ENCODE results near the gene SHH. TPM values are rescaled to one million over a fixed set of nuclear protein-coding genes. Genes with fewer than 3 reads are reported as not detected.

The SHH gene
- total and polyA plus RNA-seq, 2 of the 4 experiments (the other 2 are of a cell fraction), result under 0.01 to 0.03 TPM

DNA sequence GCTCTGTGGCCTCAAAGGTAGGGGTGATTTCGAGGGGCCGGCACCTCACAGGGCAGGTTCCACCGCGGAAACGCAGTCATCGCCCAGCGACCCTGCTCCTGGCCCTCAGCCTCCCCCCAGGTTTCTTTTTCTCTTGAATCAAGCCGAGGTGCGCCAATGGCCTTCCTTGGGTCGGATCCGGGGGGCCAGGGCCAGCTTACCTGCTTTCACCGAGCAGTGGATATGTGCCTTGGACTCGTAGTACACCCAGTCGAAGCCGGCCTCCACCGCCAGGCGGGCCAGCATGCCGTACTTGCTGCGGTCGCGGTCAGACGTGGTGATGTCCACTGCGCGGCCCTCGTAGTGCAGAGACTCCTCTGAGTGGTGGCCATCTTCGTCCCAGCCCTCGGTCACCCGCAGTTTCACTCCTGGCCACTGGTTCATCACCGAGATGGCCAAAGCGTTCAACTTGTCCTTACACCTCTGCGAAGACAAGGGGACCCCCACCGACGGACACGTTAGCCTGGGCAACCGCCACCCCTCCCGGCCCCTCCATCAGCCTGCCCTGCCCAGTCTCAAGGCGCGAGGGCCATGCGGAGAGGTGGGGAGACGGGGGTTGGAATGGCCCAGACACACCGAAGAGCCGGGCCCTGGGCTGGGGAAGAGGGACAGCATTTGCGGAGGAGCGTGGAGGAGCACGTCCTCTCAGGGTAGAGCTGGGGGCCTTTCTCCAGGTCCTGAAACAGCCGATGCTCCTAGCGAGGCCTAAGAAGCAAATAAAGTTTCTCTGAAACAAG is 6.0 kb downstream of the SHH start (continued):
- TF ChIP-seq BHLHE40 (IDR thresholded peaks at IDR 0.05; ENCODE audit: low read depth, low read length), result no peak

DNA sequence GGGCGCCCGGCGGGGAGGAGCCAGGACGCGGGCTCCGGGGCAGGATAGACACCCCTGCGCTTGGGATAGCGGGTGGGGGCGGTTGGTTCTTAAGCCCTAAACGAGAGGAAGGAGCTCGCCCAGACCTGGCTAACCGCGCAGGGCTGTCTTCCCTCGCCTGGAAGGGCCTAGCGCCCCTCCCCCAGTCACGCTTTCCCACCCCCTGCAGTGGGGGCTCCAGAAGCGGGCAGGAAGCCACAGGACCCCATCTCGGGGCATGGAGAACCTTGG is 6.5 kb downstream of the SHH start:
- Histone ChIP-seq H3K4me2 (ENCODE audit: low read depth, low read length) (peak overlapping the region; percentile 56; the same call in 1 of the 2 replicates), H2AK9ac (replicated peaks; ENCODE audit: low read depth, low read length, poor library complexity) (peak overlapping the region; percentile 17), H3K27ac (ENCODE audit: insufficient read depth, low read length) (no peak overlapping the region), H3K79me1 (ENCODE audit: low read depth in 1 of 2, low read length in 2 of 2) (no peaks in the 10 kb centered on the region), H2AFZ (replicated peaks; ENCODE audit: low read length, poor library complexity) (peak overlapping the region; percentile 91), H4K91ac (ENCODE audit: insufficient read depth, low read depth, low read length) (no peak overlapping the region), H2BK20ac (ENCODE audit: low read depth, low read length) (no peak overlapping the region), H3K18ac (ENCODE audit: low read depth, low read length) (no peak overlapping the region), H4K8ac (ENCODE audit: low read depth in 2 of 2, low read length in 2 of 2) (no peak overlapping the region), H3K36me3 (ENCODE audit: control insufficient read depth, insufficient read depth, low read length) (no peaks in the 10 kb centered on the region), H2BK15ac (ENCODE audit: low read depth, low read length) (no peak overlapping the region), H2BK120ac (ENCODE audit: low read depth, low read length) (no peak overlapping the region), H3K4ac (ENCODE audit: low read depth, low read length) (no peak overlapping the region), H2BK5ac (ENCODE audit: low read depth, low read length, poor library complexity, severe bottlenecking) (no peak overlapping the region), H3K9ac (ENCODE audit: low read depth, low read length) (no peak overlapping the region), H4K5ac (ENCODE audit: low read depth, low read length) (no peak overlapping the region), H3K9me1 (ENCODE audit: insufficient read depth, low read length) (no peaks in the 10 kb centered on the region), H3K4me1 (ENCODE audit: control insufficient read depth, insufficient read depth, low read length) (peaks cover 5% of the 10 kb centered on the region; the same call in 1 of the 2 replicates), H3K9me3 (ENCODE audit: control insufficient read depth, insufficient read depth, low read length) (no peaks in the 10 kb centered on the region), H3K4me3 (ENCODE audit: insufficient read depth, low read depth, low read length) (peak overlapping the region; percentile 26; the same call in 1 of the 2 replicates), H3K23ac (ENCODE audit: low read depth, low read length) (no peak overlapping the region), H2AK5ac (ENCODE audit: low read depth, low read length) (no peak overlapping the region), H3K14ac (replicated peaks; ENCODE audit: low read depth, low read length) (no peak overlapping the region), H3K56ac (ENCODE audit: extremely low read depth, insufficient read depth, low read length) (no peak overlapping the region), H3K27me3 (ENCODE audit: control insufficient read depth, insufficient read depth, low read length) (peaks cover 74% of the 10 kb centered on the region), H4K20me1 (ENCODE audit: insufficient read depth, low read length) (no peaks in the 10 kb centered on the region)
- dilution Hi-C loops (cut with HindIII; ENCODE audit: low sequenced_read_pairs, unreplicated experiment), result no loop called here
- POLR2A ChIA-PET (ENCODE audit: unreplicated experiment), result no interaction called here
- in situ Hi-C loops (cut with MboI; ENCODE audit: low sequenced_read_pairs), result loop anchor here (25.0 kb wide), 1 partner anchor 832 kb away; the partner anchor contains the start of gene RNF32
- ATAC-seq (ENCODE audit: low read depth) (no peak), DNase-seq (no peak)
- intact Hi-C loops (cut with micrococcal nuclease), result loop anchor here (2.0 kb wide), 2 partner anchors 959 to 1011 kb away; no protein-coding TSS in a partner anchor
- no TSS peak for BruUV-seq (replicated peaks)
- WGBS, 2 experiments (ENCODE audit: extremely low coverage in 2 of 2, insufficient read length in 1 of 2), result no CpG with 5 or more reads among the region's 18 CpGs
- CTCF ChIA-PET, result interaction anchor here (0.6 kb wide), 1 partner anchor 1141 kb away, joined by 5 read pairs; no protein-coding TSS in a partner anchor
- TF ChIP-seq SMC3 (IDR thresholded peaks at IDR 0.05; ENCODE audit: low read depth, low read length), result no peak
- TF ChIP-seq RCOR1 (IDR thresholded peaks at IDR 0.05; ENCODE audit: insufficient replicate concordance, low read length), result no peak
- TF ChIP-seq, protein P1, sequence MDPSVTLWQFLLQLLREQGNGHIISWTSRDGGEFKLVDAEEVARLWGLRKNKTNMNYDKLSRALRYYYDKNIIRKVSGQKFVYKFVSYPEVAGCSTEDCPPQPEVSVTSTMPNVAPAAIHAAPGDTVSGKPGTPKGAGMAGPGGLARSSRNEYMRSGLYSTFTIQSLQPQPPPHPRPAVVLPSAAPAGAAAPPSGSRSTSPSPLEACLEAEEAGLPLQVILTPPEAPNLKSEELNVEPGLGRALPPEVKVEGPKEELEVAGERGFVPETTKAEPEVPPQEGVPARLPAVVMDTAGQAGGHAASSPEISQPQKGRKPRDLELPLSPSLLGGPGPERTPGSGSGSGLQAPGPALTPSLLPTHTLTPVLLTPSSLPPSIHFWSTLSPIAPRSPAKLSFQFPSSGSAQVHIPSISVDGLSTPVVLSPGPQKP (IDR thresholded peaks at IDR 0.05; ENCODE audit: borderline replicate concordance, low read depth, low read length), result no peak
- TF ChIP-seq RAD21 (IDR thresholded peaks at IDR 0.05; ENCODE audit: low read length), result no peak
- TF ChIP-seq MAFK (IDR thresholded peaks at IDR 0.05; ENCODE audit: low read depth, low read length), result no peak
- no peak for TF ChIP-seq MAZ (IDR thresholded peaks at IDR 0.05; ENCODE audit: borderline replicate concordance, low read depth, low read length)
- no peak for TF ChIP-seq RFX5 (IDR thresholded peaks at IDR 0.05; ENCODE audit: low read depth, low read length)
- TF ChIP-seq FOS (IDR thresholded peaks at IDR 0.05; ENCODE audit: low read depth, low read length), result no peak
- no peak for TF ChIP-seq NFE2L2 (IDR thresholded peaks at IDR 0.05; ENCODE audit: low read depth, low read length)
- TF ChIP-seq MXI1 (IDR thresholded peaks at IDR 0.05; ENCODE audit: borderline replicate concordance, low read depth, low read length), result no peak
- TF ChIP-seq, protein P2, sequence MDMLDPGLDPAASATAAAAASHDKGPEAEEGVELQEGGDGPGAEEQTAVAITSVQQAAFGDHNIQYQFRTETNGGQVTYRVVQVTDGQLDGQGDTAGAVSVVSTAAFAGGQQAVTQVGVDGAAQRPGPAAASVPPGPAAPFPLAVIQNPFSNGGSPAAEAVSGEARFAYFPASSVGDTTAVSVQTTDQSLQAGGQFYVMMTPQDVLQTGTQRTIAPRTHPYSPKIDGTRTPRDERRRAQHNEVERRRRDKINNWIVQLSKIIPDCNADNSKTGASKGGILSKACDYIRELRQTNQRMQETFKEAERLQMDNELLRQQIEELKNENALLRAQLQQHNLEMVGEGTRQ (IDR thresholded peaks at IDR 0.05; ENCODE audit: low read depth, low read length), result no peak
- TF ChIP-seq, protein P3, sequence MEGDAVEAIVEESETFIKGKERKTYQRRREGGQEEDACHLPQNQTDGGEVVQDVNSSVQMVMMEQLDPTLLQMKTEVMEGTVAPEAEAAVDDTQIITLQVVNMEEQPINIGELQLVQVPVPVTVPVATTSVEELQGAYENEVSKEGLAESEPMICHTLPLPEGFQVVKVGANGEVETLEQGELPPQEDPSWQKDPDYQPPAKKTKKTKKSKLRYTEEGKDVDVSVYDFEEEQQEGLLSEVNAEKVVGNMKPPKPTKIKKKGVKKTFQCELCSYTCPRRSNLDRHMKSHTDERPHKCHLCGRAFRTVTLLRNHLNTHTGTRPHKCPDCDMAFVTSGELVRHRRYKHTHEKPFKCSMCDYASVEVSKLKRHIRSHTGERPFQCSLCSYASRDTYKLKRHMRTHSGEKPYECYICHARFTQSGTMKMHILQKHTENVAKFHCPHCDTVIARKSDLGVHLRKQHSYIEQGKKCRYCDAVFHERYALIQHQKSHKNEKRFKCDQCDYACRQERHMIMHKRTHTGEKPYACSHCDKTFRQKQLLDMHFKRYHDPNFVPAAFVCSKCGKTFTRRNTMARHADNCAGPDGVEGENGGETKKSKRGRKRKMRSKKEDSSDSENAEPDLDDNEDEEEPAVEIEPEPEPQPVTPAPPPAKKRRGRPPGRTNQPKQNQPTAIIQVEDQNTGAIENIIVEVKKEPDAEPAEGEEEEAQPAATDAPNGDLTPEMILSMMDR (conservative IDR thresholded peaks at IDR 0.05; ENCODE audit: low read depth, low read length), result no peak
